Fibroblast of lung (primary cell): ENCODE measurements around the gene ZNF641.

ENCODE experiments used
- CTCF ChIP-seq, 2 donors: IDR thresholded peaks in 1 of 2; conservative IDR thresholded peaks in 1 of 2; 1 replicate in 1 of 2; 2 replicates in 1 of 2; pipeline ENCODE4 v1.5.1; 2011 to 2012; ENCODE audit warnings: low read length in 2 of 2, control low read depth in 1 of 2, inconsistent platforms in 1 of 2, low read depth in 1 of 2, mild to moderate bottlenecking in 1 of 2
- EZH2 ChIP-seq: IDR thresholded peaks from 2 replicates; pipeline ENCODE4 v1.5.1; 2012; ENCODE audit warnings: low read length, control low read depth, mild to moderate bottlenecking; ENCODE audit errors: missing control alignments

- no peak for TF ChIP-seq CTCF (conservative IDR thresholded peaks at IDR 0.05 in 1 of 2, IDR thresholded peaks at IDR 0.05 in 1 of 2; ENCODE audit: low read depth in 1 of 2, low read length in 2 of 2)
- TF ChIP-seq EZH2 = no peak
Observed at GRCh38 chr12:48388460-48388859, 37.7 kb upstream of the ZNF641 start.
